Tibial nerve (tissue), 4 donors: Measurements from ENCODE around the gene STARD3. TPM values are rescaled to one million over a fixed set of nuclear protein-coding genes. Genes with fewer than 3 reads are reported as not detected.

Experiments
- DNase-seq, 2 donors: peaks; one replicate each; pipeline ENCODE4 v3.0.0-alpha.2; 2019; ENCODE audit warnings: low spot score in 2 of 2
- H3K27ac ChIP-seq, 4 donors: fragments of 200-600 bp; sonication (generic) in 3 of 4; one replicate each; pipeline ENCODE4 v1.5.1; 2017 to 2019; ENCODE audit warnings: mild to moderate bottlenecking in 1 of 4
- H3K27me3 ChIP-seq, 2 donors: fragments of 200-600 bp; sonication (generic) in 1 of 2; one replicate each; pipeline versions ENCODE4 v1.5.1 to v1.6.0; 2017 to 2019
- H3K36me3 ChIP-seq, 3 donors: fragments of 200-600 bp; sonication (generic); one replicate each; pipeline ENCODE4 v1.5.1; 2018 to 2019
- H3K4me1 ChIP-seq, 4 donors: fragments of 200-600 bp; sonication (generic) in 3 of 4; one replicate each; pipeline ENCODE4 v1.5.1; 2017 to 2019
- H3K4me3 ChIP-seq, 4 donors: fragments of 200-600 bp; sonication (generic) in 3 of 4; one replicate each; pipeline ENCODE4 v1.5.1; 2017 to 2019; ENCODE audit warnings: mild to moderate bottlenecking in 1 of 4, moderate library complexity in 1 of 4
- H3K9me3 ChIP-seq, 4 donors: fragments of 200-600 bp; sonication (generic) in 3 of 4; one replicate each; pipeline ENCODE4 v1.5.1; 2017 to 2019
- EP300 ChIP-seq, 2 donors: sonication (generic); formaldehyde crosslinking; IDR thresholded peaks; one replicate each; pipeline ENCODE4 v1.6.1; 2017; ENCODE audit warnings: antibody characterized with exemption in 2 of 2, mild to moderate bottlenecking in 1 of 2
- POLR2A ChIP-seq, 2 donors: fragments of 450-650 bp; IDR thresholded peaks; one replicate each; pipeline ENCODE4 v1.6.1; 2017; ENCODE audit warnings: antibody characterized with exemption in 2 of 2, mild to moderate bottlenecking in 2 of 2, moderate library complexity in 2 of 2
- WGBS, 2 donors: methylation state at CpG; one replicate each; pipeline ENCODE4 v1.1.5; 2018; 5-methylcytosine and 5-hydroxymethylcytosine counted together
- total RNA-seq, 4 donors: library from RNA; depleted of rRNA; stranded (reverse); fragments of >200 nt; gene quantifications; one replicate each; pipeline ENCODE4 v1.1.0, GENCODE V29; 2016
- TF ChIP-seq, protein P1 (sequence below), 5 experiments: fragments of 200-600 bp in 3 of 5; fragments of 450-650 bp in 2 of 5; sonication (generic) in 3 of 5; IDR thresholded peaks; one replicate each; pipeline ENCODE4 v1.5.1; 2016 to 2019; ENCODE audit warnings: antibody characterized with exemption in 5 of 5, mild to moderate bottlenecking in 3 of 5, moderate library complexity in 2 of 5

The STARD3 gene
- total RNA-seq, 4 donors from 2014 or later = 85.3 to 170 (median 108) TPM

DNA sequence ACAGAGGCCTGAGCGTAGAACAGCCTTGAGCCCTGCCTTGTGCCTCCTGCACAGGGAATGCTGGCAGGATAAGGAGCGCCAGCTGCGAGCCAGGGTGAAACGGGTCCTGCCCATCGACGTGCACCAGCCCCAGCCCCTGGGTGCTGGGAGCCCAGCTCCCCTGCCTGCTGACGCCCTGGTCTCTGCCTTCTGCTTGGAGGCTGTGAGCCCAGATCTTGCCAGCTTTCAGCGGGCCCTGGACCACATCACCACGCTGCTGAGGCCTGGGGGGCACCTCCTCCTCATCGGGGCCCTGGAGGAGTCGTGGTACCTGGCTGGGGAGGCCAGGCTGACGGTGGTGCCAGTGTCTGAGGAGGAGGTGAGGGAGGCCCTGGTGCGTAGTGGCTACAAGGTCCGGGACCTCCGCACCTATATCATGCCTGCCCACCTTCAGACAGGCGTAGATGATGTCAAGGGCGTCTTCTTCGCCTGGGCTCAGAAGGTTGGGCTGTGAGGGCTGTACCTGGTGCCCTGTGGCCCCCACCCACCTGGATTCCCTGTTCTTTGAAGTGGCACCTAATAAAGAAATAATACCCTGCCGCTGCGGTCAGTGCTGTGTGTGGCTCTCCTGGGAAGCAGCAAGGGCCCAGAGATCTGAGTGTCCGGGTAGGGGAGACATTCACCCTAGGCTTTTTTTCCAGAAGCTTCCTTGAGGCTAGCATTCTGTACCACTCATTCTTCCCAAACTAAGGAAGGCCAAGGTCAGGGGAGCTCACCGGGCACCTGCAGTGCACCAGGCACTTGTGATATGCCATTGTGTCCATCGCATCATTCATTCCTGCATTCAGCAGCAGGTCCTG lies 33.2 kb downstream of the STARD3 start:
- peaks cover 0 to 51% (median 33%) of the 10 kb centered on the region in 4 donors for H3K4me1 ChIP-seq
- no peak overlapping the region for H3K27ac ChIP-seq
- no peaks in the 10 kb centered on the region for H3K36me3 ChIP-seq
- whole genome bisulfite sequencing, 2 donors = 88 to 94% methylated on average over 9 to 20 of the region's 23 CpGs
- H3K27me3 ChIP-seq = peaks cover 0 to 59% of the 10 kb centered on the region in 2 donors
- no peak for DNase-seq
- TF ChIP-seq, protein P1, sequence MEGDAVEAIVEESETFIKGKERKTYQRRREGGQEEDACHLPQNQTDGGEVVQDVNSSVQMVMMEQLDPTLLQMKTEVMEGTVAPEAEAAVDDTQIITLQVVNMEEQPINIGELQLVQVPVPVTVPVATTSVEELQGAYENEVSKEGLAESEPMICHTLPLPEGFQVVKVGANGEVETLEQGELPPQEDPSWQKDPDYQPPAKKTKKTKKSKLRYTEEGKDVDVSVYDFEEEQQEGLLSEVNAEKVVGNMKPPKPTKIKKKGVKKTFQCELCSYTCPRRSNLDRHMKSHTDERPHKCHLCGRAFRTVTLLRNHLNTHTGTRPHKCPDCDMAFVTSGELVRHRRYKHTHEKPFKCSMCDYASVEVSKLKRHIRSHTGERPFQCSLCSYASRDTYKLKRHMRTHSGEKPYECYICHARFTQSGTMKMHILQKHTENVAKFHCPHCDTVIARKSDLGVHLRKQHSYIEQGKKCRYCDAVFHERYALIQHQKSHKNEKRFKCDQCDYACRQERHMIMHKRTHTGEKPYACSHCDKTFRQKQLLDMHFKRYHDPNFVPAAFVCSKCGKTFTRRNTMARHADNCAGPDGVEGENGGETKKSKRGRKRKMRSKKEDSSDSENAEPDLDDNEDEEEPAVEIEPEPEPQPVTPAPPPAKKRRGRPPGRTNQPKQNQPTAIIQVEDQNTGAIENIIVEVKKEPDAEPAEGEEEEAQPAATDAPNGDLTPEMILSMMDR (IDR thresholded peaks at IDR 0.05) = no peak
- TF ChIP-seq POLR2A (IDR thresholded peaks at IDR 0.05) (no peak), EP300 (IDR thresholded peaks at IDR 0.05) (no peak)
- no peak overlapping the region for H3K4me3 ChIP-seq
- no peaks in the 10 kb centered on the region for H3K9me3 ChIP-seq

DNA sequence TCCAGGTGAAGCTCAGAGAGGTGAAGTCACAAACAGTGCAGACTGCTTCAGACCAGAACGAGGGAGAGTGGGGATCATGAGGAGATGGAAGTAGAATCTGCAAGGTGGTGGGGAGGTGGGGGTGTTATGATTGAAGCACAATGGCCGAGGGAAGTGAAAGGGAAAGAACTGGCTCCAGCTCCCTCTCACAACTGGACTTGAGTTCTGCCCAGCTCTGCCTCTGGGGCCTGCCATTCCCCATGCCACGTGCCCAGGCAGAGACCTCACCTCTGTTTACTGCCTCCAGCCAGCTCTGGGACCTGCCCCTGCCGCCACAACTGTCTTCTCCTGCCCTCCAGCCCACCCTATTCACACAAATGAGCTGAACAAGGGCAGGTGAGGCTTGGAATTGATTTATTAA lies 33.8 kb downstream of the STARD3 start:
- WGBS, 2 donors = 63 to 65% methylated on average over 4 of the region's 4 CpGs
- Histone ChIP-seq H3K27me3 (peaks cover 0 to 57% of the 10 kb centered on the region in 2 donors), H3K36me3 (no peaks in the 10 kb centered on the region), H3K4me3 (no peak overlapping the region), H3K4me1 (peaks cover 0 to 51% (median 31%) of the 10 kb centered on the region in 4 donors), H3K27ac (no peak overlapping the region), H3K9me3 (no peaks in the 10 kb centered on the region)
- TF ChIP-seq, protein P1 (IDR thresholded peaks at IDR 0.05) = no peak
- no peak for TF ChIP-seq POLR2A (IDR thresholded peaks at IDR 0.05)
- TF ChIP-seq EP300 (IDR thresholded peaks at IDR 0.05) = no peak
- no peak for DNase-seq

DNA sequence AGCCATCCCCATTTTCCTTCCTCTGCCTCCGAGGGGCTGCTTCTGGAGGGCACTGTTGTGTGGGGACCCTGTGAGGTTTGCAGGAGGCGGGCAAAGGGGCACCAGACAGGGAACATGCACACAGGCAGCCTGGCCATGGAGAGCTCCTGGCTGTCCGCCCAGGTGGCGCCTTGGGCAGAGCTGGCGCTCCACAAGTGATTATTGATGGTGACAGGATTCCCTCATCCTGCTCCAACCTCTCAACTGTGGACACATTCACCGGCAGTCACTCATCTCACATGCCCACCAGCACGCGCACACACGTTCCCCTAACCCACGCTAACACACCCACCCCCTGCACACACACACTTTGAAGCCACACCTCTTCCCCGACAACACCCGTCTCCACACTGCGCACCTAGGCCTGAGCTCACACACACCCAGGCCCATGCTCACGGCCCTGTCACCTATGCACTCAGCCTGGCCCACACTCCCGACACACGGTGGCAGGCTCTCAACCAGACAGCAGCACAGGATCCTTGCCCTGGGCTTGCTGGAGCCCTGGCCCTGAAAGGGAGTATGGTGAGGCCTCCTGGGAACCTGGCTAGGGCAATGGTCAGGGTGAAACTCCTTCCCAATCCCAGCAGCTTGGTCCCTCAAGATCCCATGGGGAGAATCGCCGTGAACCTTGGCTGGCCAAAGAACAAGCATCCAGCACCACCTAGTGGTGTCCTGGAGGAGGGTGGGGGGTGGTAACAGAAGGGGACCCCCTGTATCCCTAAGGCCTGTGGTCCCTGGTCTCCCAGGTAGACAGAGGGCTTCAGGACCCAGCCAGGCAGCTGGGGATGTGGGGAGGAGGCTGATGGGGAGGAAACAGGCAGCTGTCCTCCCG lies 34.9 kb downstream of the STARD3 start:
- Histone ChIP-seq H3K36me3 (no peaks in the 10 kb centered on the region), H3K27me3 (peaks cover 0 to 45% of the 10 kb centered on the region in 2 donors), H3K27ac (no peak overlapping the region), H3K4me3 (no peak overlapping the region), H3K9me3 (no peaks in the 10 kb centered on the region), H3K4me1 (peaks cover 0 to 51% (median 29%) of the 10 kb centered on the region in 4 donors)
- WGBS, 2 donors = 55 to 66% methylated on average over 16 to 19 of the region's 19 CpGs
- TF ChIP-seq, protein P1 (IDR thresholded peaks at IDR 0.05) = peak; percentile 22 to 78 (median 52)
- TF ChIP-seq POLR2A (IDR thresholded peaks at IDR 0.05) = no peak
- no peak for DNase-seq

DNA sequence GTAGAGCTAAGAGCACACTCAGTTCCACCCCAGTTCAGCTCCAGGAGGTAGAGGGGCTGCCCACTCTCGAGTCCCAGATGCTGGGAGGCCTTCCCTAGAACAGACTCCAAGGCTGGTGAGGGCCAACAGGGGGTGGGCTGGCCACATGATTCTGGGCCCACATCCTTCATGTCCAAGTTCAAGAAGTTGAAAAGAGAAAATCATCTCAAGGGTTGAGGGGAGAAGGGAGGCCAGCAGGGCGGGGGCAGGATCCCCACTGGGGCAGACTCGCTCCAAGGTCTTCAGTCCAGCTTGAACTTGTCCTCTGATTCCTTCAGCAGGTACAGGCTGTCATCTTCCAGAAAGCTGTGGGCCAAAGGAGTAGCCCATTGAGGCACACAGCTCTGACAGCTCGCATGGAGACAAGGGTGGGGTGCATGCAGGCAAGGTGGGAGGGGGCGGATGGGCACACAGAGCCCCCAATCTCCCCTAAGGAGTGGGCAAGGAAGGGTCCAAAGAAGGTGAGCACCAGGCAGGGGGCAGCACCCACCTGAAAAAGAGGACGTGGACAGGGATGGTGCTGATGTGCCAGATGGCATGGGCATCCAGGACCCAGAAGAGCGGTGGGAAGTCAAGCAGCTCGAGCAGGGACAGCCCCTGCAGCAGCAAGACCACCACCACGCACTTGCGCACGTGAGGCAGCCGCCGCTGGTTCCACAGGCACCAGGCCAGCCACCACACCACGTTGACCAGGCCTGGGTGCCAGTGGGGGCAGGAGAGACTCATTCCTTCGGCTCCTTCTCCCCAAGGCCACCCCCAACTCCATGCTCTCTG lies 35.8 kb downstream of the STARD3 start:
- TF ChIP-seq, protein P1 (IDR thresholded peaks at IDR 0.05) = peak in 1 of 5 experiments; percentile 6
- no peak for TF ChIP-seq EP300 (IDR thresholded peaks at IDR 0.05)
- Histone ChIP-seq H3K27me3 (peaks cover 0 to 37% of the 10 kb centered on the region in 2 donors), H3K27ac (no peak overlapping the region), H3K9me3 (no peaks in the 10 kb centered on the region), H3K36me3 (no peaks in the 10 kb centered on the region), H3K4me1 (peaks cover 0 to 51% (median 26%) of the 10 kb centered on the region in 4 donors), H3K4me3 (no peak overlapping the region)
- DNase-seq = no peak
- WGBS, 2 donors = 74 to 78% methylated on average over 15 of the region's 15 CpGs
